Right lobe of liver (tissue), 6 donors: ENCODE results near the gene ZBTB17. TPM values are rescaled to one million over a fixed set of nuclear protein-coding genes. Genes with fewer than 3 reads are reported as not detected.

Experiments used
- ATAC-seq, 4 donors: fragments of 200-7000 bp; cut with Tn5 transposase; one replicate each; pipeline ENCODE4 v1.9.1; 2020; ENCODE audit warnings: mild to moderate bottlenecking in 4 of 4, moderate library complexity in 4 of 4
- DNase-seq, 3 donors: peaks; one replicate each; pipeline ENCODE4 v3.0.0-alpha.2; 2020
- H3K27ac ChIP-seq, 3 donors: fragments of 200-600 bp; one replicate each; pipeline ENCODE4 v1.8.0; 2022
- H3K27me3 ChIP-seq, 2 donors: fragments of 200-600 bp; one replicate each; pipeline ENCODE4 v1.8.0; 2022
- H3K36me3 ChIP-seq, 4 donors: fragments of 200-600 bp; sonication (generic) in 1 of 4; one replicate each; pipeline versions ENCODE4 v1.5.1 to v1.8.0; 2017 to 2022; ENCODE audit warnings: control low read depth in 1 of 4
- H3K4me1 ChIP-seq, 4 donors: fragments of 200-600 bp; sonication (generic) in 1 of 4; one replicate each; pipeline versions ENCODE4 v1.5.1 to v1.8.0; 2017 to 2022; ENCODE audit warnings: control low read depth in 1 of 4
- H3K4me3 ChIP-seq, 3 donors: fragments of 200-600 bp; one replicate each; pipeline ENCODE4 v1.8.0; 2022
- H3K9me3 ChIP-seq, 4 donors: fragments of 200-600 bp; sonication (generic) in 1 of 4; one replicate each; pipeline versions ENCODE4 v1.5.1 to v1.8.0; 2017 to 2022; ENCODE audit warnings: control low read depth in 1 of 4
- CTCF ChIP-seq, 4 donors: fragments of 200-600 bp in 3 of 4; fragments of 450-650 bp in 1 of 4; IDR thresholded peaks; one replicate each; pipeline versions ENCODE4 v1.5.1 to v1.8.0; 2016 to 2022; ENCODE audit warnings: antibody characterized with exemption in 4 of 4, mild to moderate bottlenecking in 2 of 4
- POLR2A ChIP-seq: fragments of 450-650 bp; IDR thresholded peaks from one replicate; pipeline ENCODE4 v1.6.1; 2017; ENCODE audit warnings: antibody characterized with exemption, mild to moderate bottlenecking
- WGBS: methylation state at CpG from one replicate; pipeline ENCODE4 v1.1.6; 2018; ENCODE audit warnings: low coverage, low lambda C conversion rate; ENCODE audit not compliant: insufficient coverage; ENCODE audit errors: missing lambda C conversion rate; 5-methylcytosine and 5-hydroxymethylcytosine counted together
- intact Hi-C, 2 donors: fragments of 100-400 bp; cut with DNase I; formaldehyde crosslinking; loops; one replicate each; pipeline versions ENCODE4 v1.11.2 to v1.14.1; 2022
- total RNA-seq, 6 experiments: library from RNA; depleted of rRNA in 2 of 6; stranded (reverse); fragments of >200 nt in 2 of 6; fragmentation: NEBNext Ultra II Directional in 3 of 6; extraction: Animal tissue kit (Norgen Biotek cat#: 25700) in 3 of 6; gene quantifications; one replicate each; pipeline versions ENCODE4 v1.1.0 to v1.2.4, GENCODE V29; 2016 to 2023
- donor health status: DM: no; HTN: yes; CAD: no.
- donor health status: DM: no; HTN: no; CAD: no.
- donor health status: DM: no; HTN: no; CAD: no.
- donor health status: DM: no; HTN: yes; CAD: no.
- donor health status: DM: no; HTN: yes; CAD: no.

ZBTB17 gene
- total RNA-seq, 6 experiments from 2014 or later = 9.2 to 13.3 (median 11.0) TPM

GRCh38 chr1:15943328-15943991 is 32.4 kb downstream of the ZBTB17 start:
- intact Hi-C loops = no loop called here
- ATAC-seq (no peak), DNase-seq (peak in 1 of 3 donors; percentile 46)
- TF ChIP-seq POLR2A = no peak
- no peak for TF ChIP-seq CTCF (IDR thresholded peaks at IDR 0.05)
- 89% methylated on average over 7 of the region's 33 CpGs for WGBS
- H3K9me3 ChIP-seq = no peaks in the 10 kb centered on the region
- no peaks in the 10 kb centered on the region for H3K27me3 ChIP-seq
- H3K4me3 ChIP-seq = no peak overlapping the region
- H3K36me3 ChIP-seq = peaks cover 0 to 70% (median 22%) of the 10 kb centered on the region in 4 donors
- no peak overlapping the region for H3K27ac ChIP-seq
- peaks cover 0 to 10% (median 0%) of the 10 kb centered on the region in 4 donors for H3K4me1 ChIP-seq

DNA sequence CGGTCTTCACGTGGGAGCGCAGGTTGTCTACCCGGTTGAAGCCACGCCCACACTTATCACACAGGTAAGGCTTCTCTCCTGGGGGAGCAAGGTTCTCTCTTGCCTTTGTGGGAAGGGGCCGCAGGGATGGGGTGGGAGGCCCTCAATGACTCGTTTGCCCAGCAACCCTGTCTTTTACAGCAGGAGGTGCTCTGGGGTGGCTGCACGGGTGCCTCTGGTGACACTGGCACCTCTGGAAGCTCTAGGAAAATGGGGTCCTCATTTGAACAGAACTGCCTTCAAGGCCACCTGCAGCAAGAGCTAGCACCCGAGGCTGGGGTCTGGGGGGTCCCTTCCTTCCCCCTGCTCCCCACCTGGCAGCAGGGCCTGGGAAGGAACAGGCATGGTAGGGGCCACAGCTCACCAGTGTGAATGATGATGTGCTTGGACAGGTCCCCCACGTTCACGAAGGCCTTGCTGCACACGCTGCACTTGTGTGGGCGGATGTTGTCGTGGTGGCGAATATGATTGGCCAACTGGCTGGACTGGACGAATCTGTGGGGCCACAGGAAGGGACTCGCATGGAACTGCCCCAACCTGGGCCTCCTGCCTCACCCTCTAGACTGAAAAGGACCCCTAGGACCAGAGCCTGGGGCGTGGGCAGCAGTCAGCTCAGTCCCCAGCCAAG is 33.1 kb downstream of the ZBTB17 start:
- intact Hi-C loops = no loop called here
- Histone ChIP-seq H3K36me3 (peaks cover 0 to 75% (median 22%) of the 10 kb centered on the region in 4 donors), H3K27ac (no peak overlapping the region), H3K4me1 (peaks cover 0 to 10% (median 0%) of the 10 kb centered on the region in 4 donors), H3K9me3 (no peaks in the 10 kb centered on the region), H3K4me3 (no peak overlapping the region), H3K27me3 (no peaks in the 10 kb centered on the region)
- ATAC-seq (no peak), DNase-seq (no peak)
- 90% methylated on average over 2 of the region's 18 CpGs for WGBS
- TF ChIP-seq CTCF (IDR thresholded peaks at IDR 0.05) = no peak
- no peak for TF ChIP-seq POLR2A

- 59% methylated on average over 12 of the region's 32 CpGs for WGBS
- DNase-seq = peak in 1 of 3 donors; percentile 58
- TF ChIP-seq CTCF (IDR thresholded peaks at IDR 0.05) (no peak), POLR2A (no peak)
- ATAC-seq = peak in 3 of 4 donors; percentile 4 to 32 (median 19)
- Histone ChIP-seq H3K27me3 (no peaks in the 10 kb centered on the region), H3K36me3 (peaks cover 0 to 77% (median 22%) of the 10 kb centered on the region in 4 donors), H3K4me3 (no peak overlapping the region), H3K9me3 (no peaks in the 10 kb centered on the region), H3K27ac (no peak overlapping the region), H3K4me1 (peaks cover 0 to 10% (median 0%) of the 10 kb centered on the region in 4 donors)
- intact Hi-C loops = no loop called here
Observed at GRCh38 chr1:15941899-15942660, 33.8 kb downstream of the ZBTB17 start.

DNA sequence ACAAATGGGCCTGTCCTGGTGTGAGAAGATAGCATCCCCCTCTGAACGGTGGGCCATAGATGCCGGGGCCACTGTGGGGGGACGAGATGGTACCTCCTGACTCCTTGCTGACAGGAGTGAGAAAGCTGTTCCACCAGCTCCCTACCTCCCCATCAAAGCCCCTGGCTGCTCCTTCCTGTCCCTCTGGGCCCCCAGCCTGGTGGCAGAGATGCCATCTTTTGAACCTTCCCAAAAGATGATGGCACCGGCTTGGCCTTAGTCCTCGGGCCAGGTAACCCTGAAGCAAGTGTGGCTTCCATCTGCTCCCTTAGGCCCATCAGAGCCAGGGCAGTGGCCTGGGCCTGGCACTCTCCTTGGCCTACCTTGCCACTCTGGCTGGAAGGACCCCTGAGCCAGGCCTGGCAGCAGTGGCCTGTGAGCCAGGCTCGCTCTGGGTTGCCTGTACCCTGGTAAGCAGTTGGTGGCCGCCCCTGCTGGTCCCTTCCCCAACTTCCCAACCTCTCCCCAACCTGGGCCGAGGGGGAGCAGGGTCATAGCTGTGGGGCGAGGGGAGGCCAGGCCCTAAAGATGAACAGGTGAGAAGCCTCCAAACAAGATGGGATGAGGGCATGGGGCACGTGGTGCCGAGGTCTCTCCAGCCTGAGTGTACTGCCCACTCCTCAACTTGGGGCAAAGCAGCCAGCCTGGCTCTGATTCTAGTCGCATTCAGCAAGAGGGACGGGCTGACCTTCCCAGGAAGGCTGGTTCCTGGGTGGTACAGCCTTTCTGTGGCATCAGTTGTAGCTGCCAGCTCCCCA is 34.7 kb downstream of the ZBTB17 start:
- no peaks in the 10 kb centered on the region for H3K27me3 ChIP-seq
- H3K27ac ChIP-seq = no peak overlapping the region
- H3K36me3 ChIP-seq = peaks cover 0 to 80% (median 23%) of the 10 kb centered on the region in 4 donors
- DNase-seq = no peak
- H3K4me1 ChIP-seq = peaks cover 0 to 10% (median 0%) of the 10 kb centered on the region in 4 donors
- no peak for ATAC-seq
- no CpG with 5 or more reads among the region's 13 CpGs for WGBS
- TF ChIP-seq POLR2A (no peak), CTCF (IDR thresholded peaks at IDR 0.05) (no peak)
- no peak overlapping the region for H3K4me3 ChIP-seq
- intact Hi-C loops = no loop called here
- H3K9me3 ChIP-seq = no peaks in the 10 kb centered on the region
